Psoas muscle (tissue), 8 donors: ENCODE results near the gene L3MBTL1. TPM values are rescaled to one million over a fixed set of nuclear protein-coding genes. Genes with fewer than 3 reads are reported as not detected.

Experiments used
- ATAC-seq, 4 donors: fragments of 200-7000 bp; cut with Tn5 transposase; one replicate each; pipeline ENCODE4 v1.9.1; 2020; ENCODE audit warnings: moderate library complexity in 3 of 4, mild to moderate bottlenecking in 2 of 4
- DNase-seq, 2 donors: peaks; one replicate each; pipeline ENCODE4 v3.0.0-alpha.2; 2020
- H3K27ac ChIP-seq: fragments of 200-600 bp; one replicate; pipeline ENCODE4 v1.8.0; 2022
- H3K27me3 ChIP-seq, 3 donors: fragments of 200-600 bp in 1 of 3; one replicate each; pipeline versions ENCODE4 v1.6.1 to v1.8.0; 2013 to 2022; ENCODE audit warnings: low read length in 2 of 3, mild to moderate bottlenecking in 2 of 3, moderate library complexity in 1 of 3; ENCODE audit not compliant: insufficient read depth in 3 of 3
- H3K36me3 ChIP-seq, 2 donors: fragments of 200-600 bp in 1 of 2; one replicate each; pipeline versions ENCODE4 v1.6.1 to v1.8.0; 2013 to 2022; ENCODE audit warnings: low read depth in 1 of 2, mild to moderate bottlenecking in 1 of 2, moderate library complexity in 1 of 2; ENCODE audit not compliant: insufficient read depth in 1 of 2
- H3K4me1 ChIP-seq: fragments of 200-600 bp; one replicate; pipeline ENCODE4 v1.8.0; 2022
- H3K4me3 ChIP-seq: fragments of 200-600 bp; one replicate; pipeline ENCODE4 v1.8.0; 2022; ENCODE audit warnings: mild to moderate bottlenecking
- H3K9me3 ChIP-seq: fragments of 200-600 bp; one replicate; pipeline ENCODE4 v1.8.0; 2022
- WGBS, 3 donors: extraction: QIAGEN DNeasy Blood & Tissue Kit; methylation state at CpG; one replicate each; pipeline versions ENCODE4 v1.1.6 to v1.1.7; 2013; 5-methylcytosine and 5-hydroxymethylcytosine counted together
- intact Hi-C, 2 donors: fragments of 100-400 bp; cut with DNase I; formaldehyde crosslinking; loops; one replicate each; pipeline versions ENCODE4 v1.11.0 to v1.14.2; 2022
- polyA plus RNA-seq, 3 donors: library from polyadenylated mRNA; stranded (reverse); fragments of 200-250 nt; gene quantifications; one replicate each; pipeline ENCODE4 v1.2.3, GENCODE V29; 2013
- total RNA-seq, 4 donors: library from RNA; stranded (reverse); fragmentation: NEBNext Ultra II Directional in 2 of 4; extraction: Animal tissue kit (Norgen Biotek cat#: 25700) in 2 of 4; gene quantifications; one replicate each; pipeline versions ENCODE4 v1.2.1 to v1.2.4, GENCODE V29; 2021 to 2023
- TF ChIP-seq, protein P1 (sequence below): fragments of 200-600 bp; IDR thresholded peaks from one replicate; pipeline ENCODE4 v1.8.0; 2022; ENCODE audit warnings: antibody characterized with exemption
- donor health status: healthy with polysubstance abuse.
- donor health status: DM: no; HTN: no; CAD: no; lungs with moderate emphysema.
- donor health status: Bipolar disorder and iron deficiency.
- donor health status: healthy.
- donor health status: DM: yes; HTN: yes; CAD: no.
- donor health status: DM: no; HTN: no; CAD: no.
- donor health status: DM: no; HTN: no; CAD: no.
- donor health status: DM: yes; HTN: yes; CAD: no.

The L3MBTL1 gene
- total and polyA plus RNA-seq, 7 donors: 0.82 to 4.3 (median 3.2) TPM

DNA sequence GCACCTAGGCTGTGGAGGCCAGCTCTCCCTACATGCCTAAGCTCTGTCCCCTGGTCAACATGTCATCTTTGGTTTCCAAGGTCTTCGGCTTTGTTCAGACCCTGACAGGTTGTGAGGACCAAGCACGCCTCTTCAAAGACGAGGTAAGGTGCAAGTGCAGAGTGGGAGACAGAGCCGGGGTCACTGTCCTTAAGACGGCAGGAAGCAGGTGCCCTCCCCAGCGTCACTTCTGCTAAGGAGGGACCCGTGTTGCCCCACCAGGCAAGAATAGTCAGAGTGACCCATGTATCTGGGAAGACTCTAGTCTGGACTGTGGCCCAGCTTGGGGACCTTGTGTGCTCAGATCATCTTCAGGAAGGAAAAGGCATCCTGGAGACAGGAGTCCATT is 33.2 kb downstream of the L3MBTL1 start:
- Histone ChIP-seq H3K27ac (no peak overlapping the region), H3K4me1 (no peaks in the 10 kb centered on the region), H3K36me3 (peaks cover 0 to 80% of the 10 kb centered on the region in 2 donors), H3K4me3 (no peak overlapping the region), H3K27me3 (no peaks in the 10 kb centered on the region), H3K9me3 (no peaks in the 10 kb centered on the region)
- intact Hi-C loops: no loop called here
- TF ChIP-seq, protein P1, sequence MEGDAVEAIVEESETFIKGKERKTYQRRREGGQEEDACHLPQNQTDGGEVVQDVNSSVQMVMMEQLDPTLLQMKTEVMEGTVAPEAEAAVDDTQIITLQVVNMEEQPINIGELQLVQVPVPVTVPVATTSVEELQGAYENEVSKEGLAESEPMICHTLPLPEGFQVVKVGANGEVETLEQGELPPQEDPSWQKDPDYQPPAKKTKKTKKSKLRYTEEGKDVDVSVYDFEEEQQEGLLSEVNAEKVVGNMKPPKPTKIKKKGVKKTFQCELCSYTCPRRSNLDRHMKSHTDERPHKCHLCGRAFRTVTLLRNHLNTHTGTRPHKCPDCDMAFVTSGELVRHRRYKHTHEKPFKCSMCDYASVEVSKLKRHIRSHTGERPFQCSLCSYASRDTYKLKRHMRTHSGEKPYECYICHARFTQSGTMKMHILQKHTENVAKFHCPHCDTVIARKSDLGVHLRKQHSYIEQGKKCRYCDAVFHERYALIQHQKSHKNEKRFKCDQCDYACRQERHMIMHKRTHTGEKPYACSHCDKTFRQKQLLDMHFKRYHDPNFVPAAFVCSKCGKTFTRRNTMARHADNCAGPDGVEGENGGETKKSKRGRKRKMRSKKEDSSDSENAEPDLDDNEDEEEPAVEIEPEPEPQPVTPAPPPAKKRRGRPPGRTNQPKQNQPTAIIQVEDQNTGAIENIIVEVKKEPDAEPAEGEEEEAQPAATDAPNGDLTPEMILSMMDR: no peak
- ATAC-seq (no peak), DNase-seq (no peak)
- 90 to 91% (median 90%) methylated on average over 7 of the region's 7 CpGs for WGBS, 3 donors

DNA sequence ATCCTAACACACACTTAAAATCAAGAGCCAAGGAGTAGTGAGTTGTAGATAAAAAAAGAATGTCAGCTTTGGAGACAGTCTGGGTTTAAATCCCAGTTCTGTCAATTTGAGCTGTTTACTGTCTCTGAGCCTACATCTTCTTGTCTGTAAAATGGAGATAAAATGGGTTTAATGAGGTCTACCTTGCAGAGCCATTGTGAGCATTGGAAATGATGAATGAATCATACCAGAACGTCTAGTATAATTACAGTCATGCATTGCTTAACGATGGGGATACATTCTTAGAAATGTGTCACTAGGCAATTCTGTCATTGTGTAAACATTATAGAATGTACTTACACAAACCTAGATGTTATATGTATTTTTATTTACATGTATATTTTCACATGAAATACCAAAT is 33.7 kb downstream of the L3MBTL1 start:
- Histone ChIP-seq H3K4me1 (no peaks in the 10 kb centered on the region), H3K27ac (no peak overlapping the region), H3K36me3 (peaks cover 0 to 74% of the 10 kb centered on the region in 2 donors), H3K4me3 (no peak overlapping the region), H3K9me3 (no peaks in the 10 kb centered on the region), H3K27me3 (no peaks in the 10 kb centered on the region)
- 72 to 84% (median 76%) methylated on average over 2 of the region's 2 CpGs for WGBS, 3 donors
- TF ChIP-seq, protein P1: no peak
- no peak for DNase-seq
- no peak for ATAC-seq
- intact Hi-C loops: no loop called here

DNA sequence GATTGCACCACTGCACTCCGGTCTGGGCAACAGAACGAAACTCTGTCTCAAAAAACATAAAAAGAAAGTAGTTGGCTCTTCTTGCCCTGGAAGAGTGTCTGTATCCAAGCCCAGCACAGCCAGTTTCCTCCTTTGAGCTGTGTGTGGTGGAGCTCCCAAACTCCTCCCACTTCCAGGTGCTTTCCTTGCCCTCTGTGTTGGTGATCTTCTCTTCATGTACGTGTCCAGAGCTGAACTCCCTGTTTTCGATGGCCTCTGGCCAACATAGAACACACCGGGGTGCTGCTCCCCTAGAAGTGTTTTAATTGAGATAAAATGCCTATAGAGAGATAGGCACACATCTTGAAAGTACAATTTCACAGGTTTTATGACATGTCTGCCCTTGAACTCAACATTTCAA is 34.7 kb downstream of the L3MBTL1 start:
- no peak overlapping the region for H3K27ac ChIP-seq
- intact Hi-C loops: no loop called here
- TF ChIP-seq, protein P1: no peak
- H3K4me3 ChIP-seq: no peak overlapping the region
- H3K27me3 ChIP-seq: no peaks in the 10 kb centered on the region
- DNase-seq (no peak), ATAC-seq (no peak)
- no peaks in the 10 kb centered on the region for H3K9me3 ChIP-seq
- 88 to 93% (median 91%) methylated on average over 5 of the region's 5 CpGs for WGBS, 3 donors
- H3K36me3 ChIP-seq: peaks cover 0 to 65% of the 10 kb centered on the region in 2 donors
- H3K4me1 ChIP-seq: no peaks in the 10 kb centered on the region

DNA sequence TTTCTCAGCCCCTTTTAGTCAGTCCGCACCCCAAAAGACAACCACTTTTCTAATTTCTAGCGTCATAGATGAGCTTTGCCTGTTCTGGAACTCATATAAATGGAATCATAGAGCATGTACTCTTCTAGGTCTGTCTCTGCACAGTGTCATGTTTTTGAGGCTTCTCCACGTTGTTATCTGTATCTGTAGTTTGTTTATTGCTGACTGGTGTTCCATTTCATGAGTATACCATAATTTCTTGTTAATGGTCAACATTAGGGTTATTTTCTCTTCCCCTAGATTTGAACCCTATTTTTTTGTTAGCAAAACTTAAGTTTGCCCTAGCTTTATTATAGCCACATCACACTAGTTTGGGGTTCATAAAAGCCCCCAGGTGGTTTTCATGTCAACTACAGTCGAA is 35.2 kb downstream of the L3MBTL1 start:
- 75 to 76% (median 76%) methylated on average over 4 of the region's 4 CpGs for WGBS, 3 donors
- DNase-seq (no peak), ATAC-seq (no peak)
- intact Hi-C loops: no loop called here
- Histone ChIP-seq H3K27ac (no peak overlapping the region), H3K36me3 (peaks cover 0 to 65% of the 10 kb centered on the region in 2 donors), H3K4me1 (no peaks in the 10 kb centered on the region), H3K4me3 (no peak overlapping the region), H3K27me3 (no peaks in the 10 kb centered on the region), H3K9me3 (no peaks in the 10 kb centered on the region)
- TF ChIP-seq, protein P1: no peak

DNA sequence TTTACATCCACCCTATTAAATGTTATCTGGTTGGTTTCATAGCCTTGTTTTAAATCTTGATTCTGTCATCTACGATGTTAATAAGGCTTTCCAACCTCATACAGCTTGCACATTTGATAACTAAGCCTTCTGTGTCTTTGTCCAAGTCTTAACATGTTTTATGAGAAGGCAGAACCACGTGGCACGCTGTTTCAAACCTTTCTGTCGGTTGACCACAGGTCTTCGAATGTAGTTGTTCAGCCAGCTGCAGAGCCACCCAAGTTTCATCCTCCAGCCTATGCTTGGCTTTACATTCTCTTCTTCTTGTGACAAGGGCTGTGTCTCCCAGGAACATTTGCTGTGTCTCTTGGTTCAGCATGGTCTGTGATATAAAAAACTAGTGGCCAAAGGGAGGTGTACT is 35.6 kb downstream of the L3MBTL1 start:
- Histone ChIP-seq H3K27me3 (no peaks in the 10 kb centered on the region), H3K4me1 (no peaks in the 10 kb centered on the region), H3K36me3 (peaks cover 0 to 63% of the 10 kb centered on the region in 2 donors), H3K27ac (no peak overlapping the region), H3K9me3 (no peaks in the 10 kb centered on the region), H3K4me3 (no peak overlapping the region)
- intact Hi-C loops: no loop called here
- no peak for DNase-seq
- ATAC-seq: no peak
- WGBS, 3 donors: 87 to 89% (median 87%) methylated on average over 5 of the region's 5 CpGs
- TF ChIP-seq, protein P1: no peak
